ENCODE measurements around the gene DNAJC10.

Gene DNAJC10

DNA sequence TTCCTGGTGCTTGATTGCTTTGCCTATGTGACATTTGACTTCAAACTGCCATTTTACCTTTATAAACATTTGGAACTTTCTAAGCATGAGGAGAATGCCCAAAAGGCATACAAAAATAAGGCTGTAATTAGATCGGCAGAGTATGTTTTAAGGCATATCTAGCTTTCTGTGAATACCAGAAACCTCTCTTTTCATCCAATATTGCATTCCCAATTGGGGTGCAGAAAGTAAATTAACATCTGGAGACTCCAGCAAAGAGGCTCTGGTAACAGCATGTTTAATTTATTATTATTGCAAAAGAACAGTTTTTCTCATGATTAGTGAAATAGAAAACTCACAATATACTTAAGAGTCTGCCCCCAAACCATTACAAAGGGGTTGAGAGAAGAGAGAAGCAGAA, 118.2 kb downstream of the DNAJC10 start:
- DNase-seq (ENCODE audit: low read depth): no peak

DNA sequence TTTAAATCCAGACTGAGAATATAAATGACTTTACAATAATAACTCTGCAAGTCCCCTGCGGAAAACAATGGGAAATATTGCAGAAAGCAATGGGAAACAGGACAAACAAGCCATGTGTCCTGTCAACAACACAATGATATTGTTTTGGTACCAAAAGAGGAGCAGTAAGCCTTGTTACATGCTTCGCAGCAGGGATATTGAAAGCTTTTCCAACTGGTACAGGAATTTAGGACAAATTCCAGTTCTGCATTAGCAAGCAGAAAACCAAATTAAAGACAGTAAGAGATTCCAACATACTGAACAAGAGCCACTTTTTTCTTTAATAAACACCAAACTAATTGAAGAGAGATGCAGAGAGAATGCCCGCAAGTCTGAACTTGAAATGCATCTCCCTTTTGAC, 120.4 kb downstream of the DNAJC10 start:
- DNase-seq (ENCODE audit: low read depth): peak; percentile 19

Data from fibroblast of gingiva (primary cell).